Muscle of arm (tissue), 12 donors: ENCODE measurements around the gene APOC4. TPM values are rescaled to one million over a fixed set of nuclear protein-coding genes. Genes with fewer than 3 reads are reported as not detected.
"Not testable (repeated sequence)": the region's sequence is repeated elsewhere in the genome, so short reads cannot be mapped to it uniquely, and the experiment has no call there.

Experiments
- DNase-seq: peaks from one replicate; pipeline ENCODE4 v3.0.0-alpha.2; 2013
- polyA plus RNA-seq, 12 donors: library from polyadenylated mRNA; unstranded; fragments of 120-200 nt; gene quantifications; one replicate each; pipeline ENCODE4 v1.2.1, GENCODE V29; 2013; ENCODE audit not compliant: insufficient read length in 12 of 12

The APOC4 gene
- polyA plus RNA-seq, 12 donors: 0.40 to 0.41 TPM; not detected in 10

DNA sequence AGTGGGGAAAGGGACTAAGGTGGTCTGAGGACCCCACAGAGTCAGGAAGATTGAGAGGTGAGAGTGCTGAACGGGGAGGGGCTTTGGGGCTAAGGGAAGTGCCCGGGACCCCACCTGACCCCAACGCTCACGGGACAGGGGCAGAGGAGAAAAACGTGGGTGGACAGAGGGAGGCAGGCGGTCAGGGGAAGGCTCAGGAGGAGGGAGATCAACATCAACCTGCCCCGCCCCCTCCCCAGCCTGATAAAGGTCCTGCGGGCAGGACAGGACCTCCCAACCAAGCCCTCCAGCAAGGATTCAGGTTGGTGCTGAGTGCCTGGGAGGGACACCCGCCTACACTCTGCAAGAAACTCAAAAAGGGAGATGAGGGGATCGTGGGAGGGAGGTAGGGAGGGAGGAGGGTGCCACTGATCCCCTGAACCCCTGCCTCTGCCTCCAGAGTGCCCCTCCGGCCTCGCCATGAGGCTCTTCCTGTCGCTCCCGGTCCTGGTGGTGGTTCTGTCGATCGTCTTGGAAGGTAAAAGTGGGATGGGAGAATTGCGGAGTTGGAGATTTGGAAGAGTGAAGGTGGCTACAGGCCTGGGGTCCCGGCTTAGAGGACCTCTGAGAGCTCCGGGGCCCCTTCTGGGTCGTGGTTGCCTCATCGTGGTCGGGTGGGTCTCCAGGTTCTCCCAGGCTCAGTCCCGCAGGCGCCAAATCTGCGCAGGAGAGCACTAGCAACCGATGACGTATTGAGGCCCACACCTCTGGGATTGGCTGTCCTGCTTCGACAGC lies 27.4 kb upstream of the APOC4 start, which contains the start of gene APOC1:
Gene APOC1, plus strand, starts transcription at position 176 of the 774 bp plus-strand sequence. Its CDS starts 284 bp downstream, at position 460.
- DNase-seq: peak; percentile 94

DNA sequence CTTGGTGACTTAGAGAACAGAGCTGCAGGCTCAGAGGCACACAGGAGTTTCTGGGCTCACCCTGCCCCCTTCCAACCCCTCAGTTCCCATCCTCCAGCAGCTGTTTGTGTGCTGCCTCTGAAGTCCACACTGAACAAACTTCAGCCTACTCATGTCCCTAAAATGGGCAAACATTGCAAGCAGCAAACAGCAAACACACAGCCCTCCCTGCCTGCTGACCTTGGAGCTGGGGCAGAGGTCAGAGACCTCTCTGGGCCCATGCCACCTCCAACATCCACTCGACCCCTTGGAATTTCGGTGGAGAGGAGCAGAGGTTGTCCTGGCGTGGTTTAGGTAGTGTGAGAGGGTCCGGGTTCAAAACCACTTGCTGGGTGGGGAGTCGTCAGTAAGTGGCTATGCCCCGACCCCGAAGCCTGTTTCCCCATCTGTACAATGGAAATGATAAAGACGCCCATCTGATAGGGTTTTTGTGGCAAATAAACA lies 17.8 kb upstream of the APOC4 start:
- no peak for DNase-seq

DNA sequence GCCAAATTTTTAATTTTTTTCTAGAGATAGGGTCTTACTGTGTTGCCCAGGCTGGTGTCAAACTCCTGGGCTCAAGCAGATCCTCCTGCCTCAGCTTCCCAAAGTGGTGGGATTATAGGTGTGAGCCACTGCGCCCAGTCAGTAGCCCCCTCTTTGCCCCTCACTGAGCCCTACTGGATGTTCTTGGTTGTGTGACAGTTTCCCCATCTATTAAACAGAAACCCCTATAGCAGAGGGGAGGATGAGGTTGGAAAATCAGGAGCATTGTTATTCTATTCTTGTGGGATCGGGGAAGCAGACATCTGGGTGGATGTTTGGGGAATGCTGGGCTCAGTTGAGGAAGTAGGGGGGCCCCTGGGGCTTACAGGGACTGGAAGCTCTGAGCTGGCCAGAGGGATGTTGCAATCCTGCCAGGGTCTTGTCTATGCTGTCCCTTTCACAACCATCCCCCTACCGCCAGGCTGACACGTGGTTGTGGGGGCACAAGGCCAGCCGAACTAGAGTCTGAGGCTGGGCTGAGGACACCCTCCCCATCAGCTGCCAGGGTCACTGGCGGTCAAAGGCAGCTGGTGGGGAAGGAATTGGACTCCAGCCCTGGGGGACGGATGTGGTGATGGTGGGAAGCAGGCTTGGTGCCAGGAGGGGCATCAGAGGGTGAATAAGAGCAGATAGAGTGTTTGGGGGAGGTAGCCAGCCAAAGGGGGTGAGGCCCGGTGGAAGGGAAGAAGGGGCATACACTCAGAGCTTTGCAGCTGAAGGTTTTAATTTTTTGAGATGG lies 16.7 kb upstream of the APOC4 start:
- peak; percentile 54 for DNase-seq

DNA sequence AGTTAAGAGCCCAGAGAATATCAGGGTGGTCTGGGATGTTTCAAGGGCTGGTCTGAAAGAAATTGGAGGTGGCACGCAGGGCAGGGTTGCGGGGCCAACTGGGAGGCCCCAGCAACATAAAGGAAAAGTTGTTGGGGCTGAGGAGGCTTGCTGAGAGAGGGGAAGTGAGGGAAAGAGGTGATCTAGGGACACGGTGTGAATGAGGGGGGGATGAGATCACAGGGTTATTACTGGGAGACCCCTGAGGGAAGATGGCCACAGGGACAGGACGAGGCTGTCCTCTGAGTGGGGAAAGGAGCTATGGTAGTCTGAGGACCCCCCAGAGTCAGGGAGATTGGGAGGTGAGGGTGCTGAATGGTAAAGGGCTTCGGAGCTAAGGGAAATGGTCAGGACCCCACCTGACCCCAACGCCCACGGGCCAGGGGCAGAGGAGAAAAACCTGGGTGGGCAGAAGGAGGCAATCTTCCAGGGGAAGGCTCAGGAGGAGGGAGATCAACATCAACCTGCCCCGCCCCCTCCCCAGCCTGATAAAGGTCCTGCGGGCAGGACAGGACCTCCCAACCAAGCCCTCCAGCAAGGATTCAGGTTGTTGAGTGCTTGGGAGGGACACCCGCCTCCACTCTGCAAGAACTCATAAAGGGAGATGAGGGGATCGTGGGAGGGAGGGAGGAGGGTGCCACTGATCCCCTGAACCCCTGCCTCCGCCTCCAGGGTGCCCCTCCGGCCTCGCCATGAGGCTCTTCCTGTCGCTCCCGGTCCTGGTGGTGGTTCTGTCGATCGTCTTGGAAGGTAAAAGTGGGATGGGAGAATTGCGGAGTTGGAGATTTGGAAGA lies 15.6 kb upstream of the APOC4 start:
- DNase-seq: not testable (repeated sequence)

DNA sequence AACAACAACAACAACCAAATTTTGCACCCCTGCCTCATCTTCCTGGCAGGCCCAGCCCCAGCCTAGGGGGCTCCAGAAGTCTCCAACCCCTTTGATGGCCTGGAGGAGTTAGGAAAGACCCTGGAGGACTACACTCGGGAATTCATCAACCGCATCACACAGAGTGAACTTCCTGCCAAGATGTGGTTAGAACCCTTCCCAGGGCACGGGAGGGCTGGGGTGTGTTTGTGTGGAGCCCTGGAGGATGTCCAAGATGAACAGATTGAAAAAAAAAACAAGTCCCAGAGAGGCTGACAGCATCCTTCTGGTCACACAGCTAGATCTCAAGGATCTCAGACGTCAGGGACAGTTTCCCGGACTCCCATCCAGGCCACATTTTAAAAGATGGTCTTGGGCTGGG lies 14.3 kb upstream of the APOC4 start:
- no peak for DNase-seq

DNA sequence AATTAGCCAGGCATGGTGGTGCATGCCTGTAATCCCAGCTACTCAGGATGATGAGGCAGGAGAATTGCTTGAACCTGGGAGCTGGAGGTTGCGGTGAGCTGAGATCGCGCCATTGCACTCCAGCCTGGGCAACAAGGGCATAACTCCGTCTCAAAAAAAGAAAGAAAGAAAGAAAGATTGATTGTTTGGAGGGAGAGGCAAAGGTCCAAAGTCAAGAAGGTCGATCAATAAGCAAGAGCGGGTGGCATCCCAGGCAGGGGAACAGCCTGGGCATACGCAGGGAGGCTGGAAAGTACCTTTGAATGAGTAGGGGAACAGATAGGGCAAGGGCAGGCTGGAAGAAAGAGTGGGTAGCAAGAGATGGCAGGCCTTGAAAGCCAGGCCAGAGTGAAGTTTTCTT lies 11.9 kb upstream of the APOC4 start:
- no peak for DNase-seq

DNA sequence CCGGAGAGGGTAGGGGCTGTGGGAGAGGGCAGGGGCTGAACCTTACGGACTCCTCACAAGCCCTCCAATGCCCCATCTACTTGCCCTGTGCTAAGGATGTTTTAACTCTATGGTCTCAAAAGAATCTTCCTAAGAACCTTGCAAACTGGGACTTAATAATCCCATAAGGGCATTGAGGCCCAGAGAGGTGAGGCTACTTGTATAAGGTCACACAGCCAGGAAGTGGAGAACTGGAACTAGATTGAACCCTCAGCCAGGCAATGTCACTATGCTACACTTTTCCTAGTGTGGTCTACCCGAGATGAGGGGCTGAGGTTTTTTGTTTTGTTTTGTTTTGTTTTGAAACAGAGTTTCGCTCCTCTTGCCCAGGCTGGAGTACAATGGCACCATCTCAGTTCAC lies 10.5 kb upstream of the APOC4 start:
- no peak for DNase-seq

DNA sequence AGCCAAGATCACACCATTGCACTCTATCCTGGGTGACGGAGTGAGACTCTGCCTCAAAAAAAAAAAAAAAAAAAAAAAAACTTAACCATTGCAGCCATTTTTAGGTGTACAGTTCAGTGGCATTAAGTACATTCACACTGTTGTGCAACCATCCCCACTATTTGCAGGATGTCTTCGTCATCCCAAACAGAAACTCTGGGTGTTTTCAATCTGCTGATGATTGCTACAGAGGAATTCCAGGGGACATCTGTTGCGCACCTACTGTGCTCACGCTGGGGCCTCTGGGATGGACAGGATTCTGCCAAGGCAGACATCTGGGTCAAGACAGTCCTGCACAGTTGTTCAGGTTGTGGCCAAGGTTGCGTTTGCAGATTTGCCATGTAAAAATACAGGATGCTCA lies 2.4 kb upstream of the APOC4 start:
- no peak for DNase-seq

DNA sequence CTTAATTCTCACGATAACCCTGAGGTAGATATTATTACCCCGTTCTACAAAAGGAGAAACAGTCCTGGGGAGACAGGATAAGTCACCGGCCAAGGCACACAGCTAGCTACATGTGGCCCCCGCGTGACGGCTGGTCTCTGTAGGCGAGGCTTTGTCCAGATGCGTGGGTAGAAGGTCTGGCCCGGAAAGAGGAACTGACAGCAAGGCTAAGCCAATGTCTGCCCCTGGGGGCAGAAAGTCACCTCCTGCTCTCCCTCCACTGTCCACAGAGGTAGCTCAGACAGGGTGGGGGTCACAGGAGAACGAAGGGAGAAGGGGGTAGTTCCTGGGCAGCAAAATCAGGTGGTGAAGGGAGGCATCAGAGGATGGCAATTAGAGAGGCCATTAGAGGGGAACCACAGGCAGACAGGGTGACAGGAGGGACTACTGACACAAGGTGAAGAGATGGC lies 1.8 kb downstream of the APOC4 start:
- no peak for DNase-seq

DNA sequence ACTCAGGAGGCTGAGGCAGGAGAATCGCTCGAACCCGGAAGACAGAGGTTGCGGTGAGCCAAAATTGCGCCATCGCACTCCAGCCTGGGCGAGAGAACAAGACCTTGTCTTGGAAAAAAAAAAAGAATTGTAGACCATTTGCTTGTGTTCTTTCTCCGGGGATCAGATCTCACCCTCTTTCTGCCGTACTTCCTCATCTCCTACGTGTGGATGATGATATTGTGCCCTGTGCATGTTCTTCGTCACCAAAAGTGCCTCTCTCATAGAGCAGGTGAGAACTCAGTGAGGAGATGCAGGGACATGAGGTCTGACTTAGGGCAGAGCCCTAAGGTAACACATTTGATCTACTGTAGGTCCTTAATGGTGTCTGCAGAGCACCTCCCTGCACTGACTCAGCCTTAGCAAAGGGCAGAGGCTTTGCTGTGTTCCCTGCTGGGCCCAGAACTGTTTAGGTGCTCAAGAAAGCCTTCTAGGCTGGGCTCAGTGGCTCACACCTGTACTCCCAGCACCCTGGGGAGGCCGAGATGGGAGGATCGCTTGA lies 5.1 kb downstream of the APOC4 start:
- DNase-seq: no peak

DNA sequence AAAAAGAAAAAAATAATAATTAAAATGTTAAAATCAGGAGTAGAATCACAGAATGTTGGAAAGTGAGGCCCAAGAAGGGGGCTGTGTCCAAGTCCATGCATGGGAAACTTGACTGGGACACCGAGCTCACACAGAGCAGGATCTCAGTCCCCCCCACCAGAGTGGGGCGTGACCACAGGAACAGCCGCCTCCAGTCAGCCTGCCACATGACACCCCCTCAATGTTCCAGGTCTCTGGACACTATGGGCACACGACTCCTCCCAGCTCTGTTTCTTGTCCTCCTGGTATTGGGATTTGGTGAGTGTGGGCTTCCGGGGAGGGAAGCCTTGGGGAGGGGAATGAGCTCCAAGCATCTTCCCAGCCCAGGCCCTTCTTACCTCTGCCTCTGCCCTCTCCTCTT lies 6.2 kb downstream of the APOC4 start:
- no peak for DNase-seq

DNA sequence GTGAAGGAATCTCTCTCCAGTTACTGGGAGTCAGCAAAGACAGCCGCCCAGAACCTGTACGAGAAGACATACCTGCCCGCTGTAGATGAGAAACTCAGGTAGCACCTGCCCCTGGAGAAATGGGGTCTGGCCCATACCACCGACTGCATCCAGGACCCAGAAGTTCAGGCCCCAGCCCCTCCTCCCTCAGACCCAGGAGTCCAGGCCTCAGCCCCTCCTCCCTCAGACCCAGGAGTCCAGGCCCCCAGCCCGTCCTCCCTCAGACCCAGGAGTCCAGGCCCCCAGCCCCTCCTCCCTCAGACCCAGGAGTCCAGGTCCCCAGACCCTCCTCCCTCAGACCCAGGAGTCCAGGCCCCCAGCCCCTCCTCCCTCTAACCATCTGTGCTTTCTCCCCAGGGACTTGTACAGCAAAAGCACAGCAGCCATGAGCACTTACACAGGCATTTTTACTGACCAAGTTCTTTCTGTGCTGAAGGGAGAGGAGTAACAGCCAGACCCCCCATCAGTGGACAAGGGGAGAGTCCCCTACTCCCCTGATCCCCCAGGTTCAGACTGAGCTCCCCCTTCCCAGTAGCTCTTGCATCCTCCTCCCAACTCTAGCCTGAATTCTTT lies 6.8 kb downstream of the APOC4 start:
- no peak for DNase-seq

DNA sequence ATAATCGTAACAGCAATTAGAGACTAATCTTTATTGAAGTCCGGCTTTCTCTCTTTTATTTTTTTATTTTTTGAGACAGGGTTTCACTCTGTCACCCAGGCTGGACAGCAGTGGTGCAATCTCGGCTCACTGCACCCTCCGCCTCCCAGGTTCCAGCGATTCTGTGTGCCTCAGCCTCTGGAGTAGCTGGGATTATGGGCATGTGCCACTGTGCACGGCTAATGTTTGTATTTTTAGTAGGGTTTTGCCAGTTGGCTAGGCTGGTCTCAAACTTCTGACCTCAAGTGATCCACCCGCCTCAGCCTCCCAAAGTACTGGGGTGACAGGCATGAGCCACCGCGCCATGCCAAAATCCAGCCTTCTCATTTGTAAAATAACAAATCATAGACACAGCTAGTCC lies 7.5 kb downstream of the APOC4 start:
- no peak for DNase-seq

DNA sequence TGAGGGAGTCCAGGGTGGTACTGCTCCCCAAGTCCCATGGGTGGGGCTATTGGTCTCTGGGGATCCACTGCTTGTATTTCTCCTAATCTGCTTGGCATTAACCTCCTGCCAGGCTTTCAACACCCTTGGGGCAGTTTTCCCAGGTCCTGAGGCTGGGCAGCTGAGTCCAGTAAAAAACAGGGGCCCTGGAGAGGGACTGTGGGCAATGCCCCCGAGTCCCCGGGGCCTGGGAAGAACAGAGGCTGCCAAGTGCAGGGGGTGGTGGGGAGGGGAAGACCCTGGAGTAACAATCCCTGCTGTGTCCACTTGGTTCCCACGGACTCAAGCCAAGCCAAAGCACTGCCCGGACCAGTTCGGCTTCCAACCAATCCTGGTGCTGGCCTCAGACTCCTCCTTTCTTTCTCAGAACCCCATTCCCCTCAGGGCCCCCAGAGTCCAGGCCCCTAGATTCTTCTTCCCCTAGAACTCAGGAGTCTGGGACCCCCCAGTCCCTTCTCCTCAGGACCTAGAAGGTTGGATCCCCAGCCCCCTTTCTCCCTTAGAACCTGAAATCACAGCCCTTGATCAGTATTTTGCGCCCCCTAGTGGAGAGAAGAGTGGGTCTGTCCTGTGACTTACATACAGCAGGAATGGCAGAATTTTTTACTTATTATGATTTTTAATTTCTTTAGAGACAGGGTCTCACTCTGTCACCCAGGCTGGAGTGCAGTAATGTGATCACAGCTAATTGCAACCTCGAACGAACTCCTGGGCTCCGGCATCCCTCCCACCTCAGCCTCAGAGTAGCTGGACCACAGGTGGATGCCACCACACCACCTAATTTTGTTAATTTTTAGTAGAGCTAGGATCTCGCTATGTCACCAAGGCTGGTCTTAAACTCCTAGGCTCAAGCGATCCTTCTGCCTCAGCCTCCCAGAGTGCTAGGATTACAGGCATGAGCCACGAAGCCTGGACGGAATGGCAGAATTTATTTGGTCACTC lies 9.4 kb downstream of the APOC4 start:
- peak; percentile 79 for DNase-seq

DNA sequence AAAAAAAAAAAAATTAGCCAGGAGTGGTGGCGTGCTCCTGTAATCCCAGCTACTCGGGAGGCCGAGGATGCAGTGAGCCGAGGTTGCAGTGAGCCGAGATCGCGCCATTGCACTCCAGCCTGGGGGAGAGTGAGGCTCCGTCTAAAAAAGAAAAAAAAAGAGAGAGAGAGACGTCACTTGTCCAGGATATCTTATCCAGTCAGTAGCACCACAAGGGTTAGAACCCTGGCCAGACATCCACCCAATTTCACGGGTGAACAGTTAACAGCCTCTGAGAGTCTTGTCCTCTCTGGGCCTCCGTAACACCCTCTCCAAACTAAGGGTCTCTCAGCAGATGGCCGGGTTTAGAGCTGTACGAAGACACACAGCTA lies 12.2 kb downstream of the APOC4 start:
- no peak for DNase-seq

DNA sequence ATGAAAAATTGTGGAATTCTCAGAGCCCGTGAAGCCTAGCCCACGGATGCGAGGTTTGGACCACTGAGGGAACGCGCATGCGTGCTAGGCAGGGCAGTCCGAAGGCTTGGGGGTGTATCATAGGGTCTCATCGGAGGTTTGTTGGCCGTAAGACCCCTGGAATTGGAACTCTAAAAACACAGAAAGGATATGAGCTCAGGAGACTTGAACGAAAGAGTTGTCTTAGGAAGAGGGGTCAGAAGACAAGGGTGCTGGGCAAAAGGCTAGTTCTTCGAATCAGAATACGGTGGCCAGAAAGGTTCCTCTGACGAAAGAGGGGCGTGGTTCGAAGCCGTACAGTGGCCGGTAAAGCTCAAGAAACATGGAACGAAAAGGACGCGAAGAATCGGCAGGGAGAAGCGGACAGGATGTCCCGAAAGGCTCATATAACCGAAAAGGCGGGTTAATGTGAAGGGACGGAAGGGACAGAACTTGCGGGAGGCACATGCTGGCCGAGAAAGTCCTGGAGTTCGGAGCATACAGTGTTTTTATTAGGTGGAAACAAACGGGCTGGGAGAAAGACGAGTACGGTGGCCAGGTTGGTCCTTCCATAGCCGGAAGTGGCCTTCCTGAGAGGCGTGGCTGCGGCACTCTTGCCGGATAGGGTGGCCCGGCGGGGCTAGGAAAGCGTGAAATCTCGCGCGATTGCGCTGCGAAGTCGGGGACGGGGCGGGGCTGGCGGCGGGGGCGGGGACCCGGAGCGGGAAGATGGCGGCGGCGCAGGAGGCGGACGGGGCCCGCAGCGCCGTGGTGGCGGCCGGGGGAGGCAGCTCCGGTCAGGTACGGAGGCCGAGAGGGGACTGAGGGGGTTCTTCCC lies 12.8 kb downstream of the APOC4 start, which contains the start of gene CLPTM1:
Gene CLPTM1, plus strand, starts transcription at position 732 of the 856 bp plus-strand sequence. Its CDS starts 16 bp downstream, at position 748.
- DNase-seq: peak; percentile 97

DNA sequence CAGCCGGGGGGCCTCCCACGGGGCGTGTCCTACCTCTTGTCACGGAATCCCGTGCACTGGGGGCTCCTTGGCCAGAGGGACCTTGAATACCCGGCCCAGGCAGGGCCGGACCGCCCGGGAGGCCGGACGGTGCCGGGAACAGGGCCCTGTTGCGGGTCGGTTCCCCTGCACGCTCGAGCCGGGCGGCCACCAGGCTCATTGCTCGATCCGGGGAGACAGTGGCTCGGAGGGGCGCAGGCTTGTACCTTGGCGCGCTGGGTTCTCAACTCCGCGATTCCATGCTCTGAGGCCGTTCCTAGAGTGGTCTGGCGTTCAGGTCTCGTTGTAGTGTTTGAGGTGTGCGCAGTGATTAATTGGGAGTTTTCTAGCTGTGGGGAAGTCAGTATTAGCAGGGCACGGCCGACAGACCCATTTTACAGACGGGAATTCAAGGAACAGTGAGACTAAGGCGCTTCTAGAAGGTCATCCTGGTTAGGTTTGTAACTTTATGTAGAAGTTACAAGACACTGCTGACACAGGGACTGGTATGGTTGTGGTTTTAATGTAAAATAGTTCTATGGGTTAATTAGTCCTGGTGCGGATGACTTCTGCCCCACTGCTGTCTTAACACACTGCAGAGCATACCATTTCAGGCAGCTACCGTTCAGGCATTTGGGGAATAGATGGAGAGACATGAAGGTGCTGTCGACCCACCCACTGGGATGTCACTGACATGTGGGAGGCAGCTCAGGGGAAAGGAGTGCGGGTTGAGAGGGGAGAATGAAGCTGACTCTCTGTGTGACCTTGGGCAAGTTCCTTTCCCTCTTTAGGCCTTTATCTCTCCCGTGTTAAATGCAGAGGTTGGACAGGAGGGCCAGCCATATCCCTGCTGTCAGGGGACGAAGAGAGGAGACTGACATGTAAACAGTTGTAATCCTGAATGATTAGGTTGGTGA lies 13.7 kb downstream of the APOC4 start:
- no peak for DNase-seq

DNA sequence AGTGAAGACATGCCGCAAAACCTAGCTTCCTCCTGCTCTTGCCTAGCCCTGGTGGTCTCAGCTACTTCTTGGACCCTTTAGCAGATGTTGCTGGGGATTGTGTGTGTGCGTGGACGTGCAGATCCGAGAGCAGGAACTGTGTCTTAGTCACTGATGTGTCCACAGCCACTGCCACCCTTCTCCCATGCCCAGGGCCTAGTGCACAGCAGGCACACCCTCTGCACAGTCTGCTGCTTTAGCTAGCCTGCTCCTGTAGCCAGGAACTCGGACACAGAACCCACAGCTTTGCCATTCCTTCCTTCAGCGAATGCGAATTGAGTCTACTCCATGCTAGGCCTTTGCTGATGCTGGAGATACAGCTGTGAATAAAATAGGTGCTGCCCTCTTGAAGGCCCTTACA lies 15.5 kb downstream of the APOC4 start:
- no peak for DNase-seq
